NCI-H345 treated with DMSO at 0.1 percent for 48 hours (cell line): Measurements from ENCODE around the gene PIAS2.
A peak's percentile ranks its signal among the peaks of the same experiment; 100 is the strongest.

Experiments used
- DNase-seq: peaks from one replicate; lab custom pipeline; 2025; ENCODE audit not compliant: unreplicated experiment; lab: John Stamatoyannopoulos, UW

PIAS2 gene

DNA sequence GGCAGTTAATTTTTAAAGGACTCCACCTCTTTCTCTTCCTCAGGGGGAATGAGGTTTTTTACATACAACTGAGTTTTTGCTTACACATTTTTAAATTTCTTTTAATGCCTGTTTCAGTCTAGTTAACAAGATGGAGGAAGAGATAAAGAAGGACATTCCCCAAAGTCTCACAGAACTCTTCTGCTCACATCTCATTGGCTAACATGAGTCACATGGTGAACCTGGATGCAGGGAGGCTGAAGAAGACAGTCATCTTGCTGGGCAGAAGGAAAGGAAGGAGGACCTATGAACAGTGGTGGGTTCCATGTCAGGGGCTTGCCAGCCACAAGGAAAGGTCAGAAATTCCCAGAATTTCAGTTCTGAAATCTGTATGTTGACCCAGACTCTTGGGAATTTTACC lies 150.1 kb downstream of the PIAS2 start:
- no peak for DNase-seq

DNA sequence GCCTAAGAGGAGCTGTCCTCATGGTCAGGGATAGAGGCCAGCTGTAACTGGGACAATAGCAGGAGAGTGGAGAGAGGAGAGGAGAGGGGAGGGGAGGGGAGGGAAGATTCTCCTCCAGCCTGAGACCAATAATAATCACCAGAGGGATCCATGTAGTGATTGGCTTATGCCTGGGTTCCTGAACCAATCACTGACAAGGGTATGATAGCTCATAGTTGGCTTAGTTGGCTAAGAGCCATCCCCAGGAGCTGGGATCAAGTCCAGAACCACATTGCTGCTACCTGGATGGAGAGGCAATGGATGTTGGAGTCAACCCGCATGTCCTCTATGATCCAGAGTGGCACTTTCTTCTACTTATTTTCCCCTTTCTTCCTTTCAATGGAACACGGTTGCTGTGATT lies 152.7 kb downstream of the PIAS2 start:
- DNase-seq = no peak

DNA sequence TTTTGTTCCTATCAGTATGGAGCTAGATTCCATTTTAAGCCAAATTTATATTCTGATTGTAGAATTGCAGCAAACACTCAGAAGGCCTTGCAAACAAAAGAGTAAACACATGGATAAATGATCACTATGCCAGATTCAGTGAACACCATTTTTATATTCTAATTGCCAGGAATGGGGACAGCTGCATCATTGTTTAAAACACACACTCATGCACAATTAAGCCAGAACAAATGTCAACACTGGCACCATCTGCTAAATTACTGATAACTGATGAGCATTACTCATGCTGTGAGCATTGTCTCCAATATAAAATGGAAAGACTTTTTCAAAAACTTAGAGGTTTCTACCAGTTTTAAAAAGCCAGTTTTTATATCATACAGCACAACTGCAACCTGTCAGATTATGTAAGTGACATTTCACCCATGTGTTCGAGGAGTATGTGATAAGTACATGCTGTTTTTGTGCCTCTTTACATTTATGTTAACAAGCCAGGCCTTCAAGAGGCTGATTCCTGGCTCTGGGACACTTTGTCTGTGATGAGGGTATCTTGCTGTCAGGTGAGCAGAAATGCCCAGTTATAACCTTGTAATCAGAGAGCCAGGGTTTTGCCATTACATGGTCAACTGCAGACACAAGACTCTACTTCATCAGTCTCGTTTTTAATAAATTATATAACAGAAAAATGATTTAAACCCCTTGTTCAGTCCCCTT lies 156.1 kb downstream of the PIAS2 start:
- peak; percentile 92 for DNase-seq

DNA sequence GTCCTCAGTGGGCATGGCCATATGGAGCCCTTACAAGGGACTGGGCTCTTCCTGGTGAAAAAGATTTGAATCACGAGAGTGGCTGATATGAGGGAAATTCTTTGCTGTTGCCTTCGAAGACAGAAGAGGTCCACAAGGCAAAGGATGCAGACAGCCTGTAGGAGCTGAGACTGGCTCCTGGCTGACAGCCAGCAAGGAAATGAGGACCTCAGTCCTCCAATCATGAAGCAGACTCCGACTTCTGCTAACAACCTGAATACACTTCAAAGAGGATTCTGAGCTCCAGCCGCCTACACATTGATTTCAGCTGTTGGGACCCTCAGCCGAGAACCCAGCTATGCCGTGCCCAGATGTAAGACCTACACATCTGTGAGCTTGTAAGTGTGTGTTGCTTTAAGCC lies 157.4 kb downstream of the PIAS2 start:
- peak; percentile 20 for DNase-seq

DNA sequence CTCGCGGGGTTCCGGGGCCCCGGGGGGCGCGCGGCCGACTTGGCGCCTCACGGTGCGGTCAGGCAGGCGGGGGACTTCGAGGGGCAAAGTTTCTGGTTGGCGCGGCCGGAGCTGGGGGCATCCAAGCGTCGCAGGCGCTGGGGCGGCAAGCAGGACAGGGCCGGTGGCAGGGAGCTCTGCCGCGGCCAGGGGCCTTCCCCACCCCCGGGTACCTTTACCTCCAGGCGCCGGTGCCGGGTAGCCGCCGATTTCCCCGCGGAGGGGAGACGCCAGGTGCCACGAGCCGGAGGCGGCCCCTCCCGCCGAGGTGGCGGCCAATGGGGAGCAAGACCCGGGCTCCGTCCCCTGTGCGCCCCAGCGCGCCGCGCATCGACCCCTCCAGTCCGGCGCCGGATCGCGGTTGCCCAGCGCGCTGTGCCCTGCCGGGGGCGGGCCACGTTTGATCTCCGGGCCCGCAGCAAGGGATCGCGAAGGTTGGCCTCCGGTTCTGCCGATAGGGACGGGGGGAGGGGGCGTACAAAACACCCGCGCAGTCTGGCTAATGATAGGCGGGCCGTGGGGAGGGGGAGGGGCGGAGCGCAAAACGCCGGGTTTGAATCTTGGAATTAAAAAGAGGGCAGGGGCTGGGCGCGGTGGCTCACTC lies 160.6 kb downstream of the PIAS2 start, which contains the start of gene ST8SIA5:
ST8SIA5 (minus strand) TSS at position 495 of the 643 bp plus-strand sequence. CDS start 545 bp downstream, outside the sequence.
- peak; percentile 82 for DNase-seq

DNA sequence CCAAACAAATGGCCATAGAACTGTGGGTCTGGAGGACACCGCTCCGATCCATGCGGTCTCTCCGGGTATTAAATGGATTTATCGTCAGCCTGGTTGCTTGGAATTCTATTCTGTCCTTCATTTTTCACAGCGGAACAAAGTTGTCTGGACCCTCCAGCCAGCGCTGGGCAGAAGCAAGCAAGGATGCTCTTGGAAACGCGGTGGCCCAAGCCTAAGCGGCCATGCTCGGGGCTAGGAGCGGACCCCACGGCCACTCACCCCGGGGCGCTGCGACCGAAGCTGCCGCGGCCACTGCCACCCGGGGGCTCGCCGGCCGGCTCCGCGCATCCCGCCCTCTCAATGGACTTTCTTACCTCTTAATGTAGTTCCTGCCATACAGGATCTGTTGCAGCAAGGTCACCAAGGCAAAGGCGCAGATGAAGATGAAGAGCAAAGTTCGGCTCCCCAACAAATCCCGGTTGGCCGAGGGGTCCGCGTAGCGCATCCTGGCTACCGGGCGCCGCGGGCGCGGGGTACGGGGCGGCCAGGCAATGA lies 161.2 kb downstream of the PIAS2 start:
- no peak for DNase-seq

DNA sequence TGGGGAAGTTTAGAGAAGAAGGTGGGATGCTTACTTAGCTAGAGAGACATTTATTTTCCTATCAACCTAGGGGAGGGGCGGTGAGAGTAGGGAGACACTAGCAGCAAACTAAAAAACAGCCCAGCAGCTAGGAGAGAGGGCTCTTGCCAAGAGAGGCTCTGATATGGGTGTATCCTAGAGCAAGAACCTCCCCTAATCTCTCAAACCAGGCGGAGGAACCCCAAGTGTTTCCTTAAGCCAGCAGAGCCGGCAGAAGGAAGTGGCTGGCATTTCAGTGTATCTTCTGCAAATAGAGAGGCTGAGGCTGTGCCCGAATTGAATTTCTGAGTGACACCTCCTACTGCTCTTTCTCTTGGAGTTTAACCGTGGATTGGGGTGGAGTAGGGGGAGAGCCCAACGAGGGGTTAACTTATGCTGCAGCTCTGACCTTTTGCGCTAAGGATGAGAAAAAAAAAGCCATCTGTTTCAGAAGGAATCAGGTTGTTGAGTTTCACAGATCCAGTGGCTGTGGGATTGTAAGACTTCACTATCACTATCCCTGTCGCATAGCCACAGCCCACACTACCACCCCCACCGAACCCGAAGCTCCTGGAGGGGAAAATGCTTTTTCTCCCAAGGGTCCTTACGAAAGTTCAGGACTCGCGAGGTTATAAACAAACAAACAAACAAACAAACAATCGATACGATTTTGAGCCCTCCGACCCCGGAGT lies 161.8 kb downstream of the PIAS2 start:
- DNase-seq = no peak

DNA sequence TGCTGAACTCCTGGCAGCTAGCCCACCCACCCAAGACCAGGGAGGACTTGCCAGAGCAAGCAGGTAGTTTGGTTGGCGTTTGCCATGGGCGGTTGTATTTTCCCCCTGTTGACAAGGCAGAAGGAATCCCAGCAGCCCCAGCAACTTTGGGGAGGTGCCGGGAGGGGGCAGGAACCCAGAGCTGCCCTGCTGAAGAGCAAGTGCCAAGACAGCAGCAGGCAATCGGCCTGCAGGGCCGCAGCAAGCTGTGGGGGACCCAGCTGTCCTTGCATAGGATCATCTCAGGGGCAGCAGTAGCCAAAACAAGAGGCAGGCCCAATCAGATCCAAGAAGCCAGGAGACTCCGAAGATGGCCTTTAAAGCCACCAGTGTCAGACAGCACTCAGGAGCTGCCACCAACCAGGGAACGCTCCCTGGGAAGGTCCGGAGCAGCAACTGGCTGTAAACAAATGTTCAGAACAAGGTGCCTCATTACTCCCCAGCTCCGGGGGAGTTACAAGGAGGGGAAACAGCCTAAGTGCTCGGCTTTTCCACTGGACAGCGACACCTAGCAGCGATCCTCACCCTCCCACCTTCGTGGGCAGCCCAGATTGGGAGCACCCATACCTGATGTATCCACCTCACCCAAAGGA lies 162.5 kb downstream of the PIAS2 start:
- no peak for DNase-seq

DNA sequence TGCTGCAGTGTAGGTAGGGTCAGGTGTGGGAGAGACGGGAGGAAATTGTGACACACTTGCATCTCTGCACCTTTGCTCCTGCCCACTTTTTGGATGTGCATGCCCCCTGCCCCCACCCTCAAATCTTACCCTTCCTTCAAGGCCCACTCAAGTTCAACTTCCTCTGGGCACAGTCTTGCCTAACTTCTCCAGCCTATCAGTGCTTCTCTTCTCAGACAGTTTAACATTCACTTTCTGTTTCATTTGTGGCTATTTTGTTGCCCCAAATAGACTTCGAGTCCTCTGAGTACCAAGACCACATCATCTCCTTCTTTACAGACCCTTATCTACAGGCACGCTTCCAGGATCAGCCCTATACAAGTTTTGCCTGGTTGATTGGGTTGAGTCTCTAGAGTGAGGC lies 163.1 kb downstream of the PIAS2 start:
- DNase-seq = no peak
